T-helper 2 cell treated with Interferon-gamma antibody and Interleukin-4, amounts not matched to agents 5 μg/mL and 100 μg/mL, for 36 hours (primary cell): ENCODE measurements around the gene LSM6.

Experiments
- DNase-seq: peaks from one replicate; pipeline ENCODE4 v3.0.0; 2021; ENCODE audit warnings: low spot score
- H3K27ac Mint-ChIP-seq: one replicate; pipeline ENCODE4 v1.8.0; 2021; ENCODE audit warnings: mild to moderate bottlenecking, mixed read lengths
- H3K27me3 Mint-ChIP-seq: one replicate; pipeline ENCODE4 v1.8.0; 2021; ENCODE audit warnings: low read depth, mixed read lengths
- H3K36me3 Mint-ChIP-seq: one replicate; pipeline ENCODE4 v1.8.0; 2021; ENCODE audit warnings: low read depth, mixed read lengths
- H3K4me1 Mint-ChIP-seq: one replicate; pipeline ENCODE4 v1.8.0; 2021; ENCODE audit warnings: low read depth, mixed read lengths
- H3K4me3 Mint-ChIP-seq: one replicate; pipeline ENCODE4 v1.8.0; 2022; ENCODE audit warnings: mild to moderate bottlenecking, moderate library complexity, mixed read lengths
- H3K9me3 Mint-ChIP-seq: one replicate; pipeline ENCODE4 v1.8.0; 2021; ENCODE audit warnings: mixed read lengths

Gene LSM6

GRCh38 chr4:146175541-146176453 lies at the start of gene LSM6:
TSS of gene LSM6 (plus strand) at chr4:146175718. CDS start at chr4:146182922, 7,204 bp downstream.
- no peaks in the 10 kb centered on the region for H3K27me3 Mint-ChIP-seq
- H3K4me3 Mint-ChIP-seq: peak within 1 kb of the TSS; percentile 90
- peaks cover 36% of the 10 kb centered on the region for H3K4me1 Mint-ChIP-seq
- no peaks in the 10 kb centered on the region for H3K9me3 Mint-ChIP-seq
- H3K27ac Mint-ChIP-seq: peak within 1 kb of the TSS; percentile 84
- H3K36me3 Mint-ChIP-seq: peaks cover 10% of the 10 kb centered on the region
- DNase-seq: peak; percentile 78

- Mint-ChIP-seq H3K4me1 (peaks cover 6% of the 10 kb centered on the region), H3K27me3 (peaks cover 6% of the 10 kb centered on the region), H3K4me3 (no peak overlapping the region), H3K27ac (peak overlapping the region; percentile 18), H3K9me3 (no peaks in the 10 kb centered on the region), H3K36me3 (no peaks in the 10 kb centered on the region)
- peak; percentile 86 for DNase-seq
Measured at GRCh38 chr4:146132445-146132844, 43.1 kb upstream of the LSM6 start.

- no peak for DNase-seq
- H3K4me1 Mint-ChIP-seq: peaks cover 6% of the 10 kb centered on the region
- H3K27ac Mint-ChIP-seq: no peak overlapping the region
Measured at GRCh38 chr4:146134761-146135445, 40.6 kb upstream of the LSM6 start.

GRCh38 chr4:146135941-146136340 lies 39.6 kb upstream of the LSM6 start:
- Mint-ChIP-seq H3K27me3 (peaks cover 2% of the 10 kb centered on the region), H3K9me3 (no peaks in the 10 kb centered on the region), H3K27ac (no peak overlapping the region), H3K4me3 (no peak overlapping the region), H3K4me1 (peaks cover 6% of the 10 kb centered on the region), H3K36me3 (no peaks in the 10 kb centered on the region)
- no peak for DNase-seq

More at GRCh38 chr4:146134761-146135445, 40.6 kb upstream of the LSM6 start:
- Mint-ChIP-seq H3K4me3 (no peak overlapping the region), H3K9me3 (no peaks in the 10 kb centered on the region), H3K27me3 (peaks cover 2% of the 10 kb centered on the region), H3K36me3 (no peaks in the 10 kb centered on the region)

- Mint-ChIP-seq H3K9me3 (no peaks in the 10 kb centered on the region), H3K4me1 (no peaks in the 10 kb centered on the region), H3K36me3 (no peaks in the 10 kb centered on the region), H3K4me3 (no peak overlapping the region), H3K27ac (no peak overlapping the region), H3K27me3 (peaks cover 2% of the 10 kb centered on the region)
- DNase-seq: no peak
Measured at GRCh38 chr4:146142768-146143167, 32.8 kb upstream of the LSM6 start.

- Mint-ChIP-seq H3K4me3 (no peak overlapping the region), H3K9me3 (no peaks in the 10 kb centered on the region), H3K27ac (no peak overlapping the region), H3K36me3 (no peaks in the 10 kb centered on the region), H3K4me1 (no peaks in the 10 kb centered on the region), H3K27me3 (peaks cover 2% of the 10 kb centered on the region)
- DNase-seq: no peak
Measured at GRCh38 chr4:146143888-146144287, 31.6 kb upstream of the LSM6 start.

- Mint-ChIP-seq H3K27me3 (no peaks in the 10 kb centered on the region), H3K4me1 (no peaks in the 10 kb centered on the region), H3K27ac (no peak overlapping the region), H3K4me3 (no peak overlapping the region), H3K9me3 (no peaks in the 10 kb centered on the region), H3K36me3 (no peaks in the 10 kb centered on the region)
- no peak for DNase-seq
Measured at GRCh38 chr4:146146918-146147317, 28.6 kb upstream of the LSM6 start.

- Mint-ChIP-seq H3K9me3 (no peaks in the 10 kb centered on the region), H3K27me3 (no peaks in the 10 kb centered on the region), H3K27ac (no peak overlapping the region), H3K4me3 (no peak overlapping the region), H3K4me1 (no peaks in the 10 kb centered on the region), H3K36me3 (no peaks in the 10 kb centered on the region)
- DNase-seq: no peak
Measured at GRCh38 chr4:146148021-146148420, 27.5 kb upstream of the LSM6 start.

GRCh38 chr4:146154057-146154456 lies 21.5 kb upstream of the LSM6 start:
- H3K4me1 Mint-ChIP-seq: no peaks in the 10 kb centered on the region

GRCh38 chr4:146155152-146155724 lies 20.3 kb upstream of the LSM6 start:
- H3K27ac Mint-ChIP-seq: no peak overlapping the region
- H3K9me3 Mint-ChIP-seq: peaks cover 4% of the 10 kb centered on the region
- H3K27me3 Mint-ChIP-seq: no peaks in the 10 kb centered on the region
- peaks cover 3% of the 10 kb centered on the region for H3K4me1 Mint-ChIP-seq
- H3K36me3 Mint-ChIP-seq: no peaks in the 10 kb centered on the region
- DNase-seq: no peak
- no peak overlapping the region for H3K4me3 Mint-ChIP-seq

More at GRCh38 chr4:146154057-146154456, 21.5 kb upstream of the LSM6 start:
- Mint-ChIP-seq H3K9me3 (peaks cover 4% of the 10 kb centered on the region), H3K36me3 (no peaks in the 10 kb centered on the region), H3K4me3 (no peak overlapping the region), H3K27ac (no peak overlapping the region), H3K27me3 (no peaks in the 10 kb centered on the region)
- DNase-seq: no peak

GRCh38 chr4:146158036-146158745 lies 17.3 kb upstream of the LSM6 start:
- no peak overlapping the region for H3K27ac Mint-ChIP-seq
- H3K27me3 Mint-ChIP-seq: no peaks in the 10 kb centered on the region
- DNase-seq: no peak
- peaks cover 3% of the 10 kb centered on the region for H3K4me1 Mint-ChIP-seq
- no peak overlapping the region for H3K4me3 Mint-ChIP-seq
- H3K36me3 Mint-ChIP-seq: no peaks in the 10 kb centered on the region
- peaks cover 4% of the 10 kb centered on the region for H3K9me3 Mint-ChIP-seq

GRCh38 chr4:146159384-146160058 lies 16.0 kb upstream of the LSM6 start:
- Mint-ChIP-seq H3K4me1 (peaks cover 3% of the 10 kb centered on the region), H3K36me3 (no peaks in the 10 kb centered on the region), H3K9me3 (peaks cover 4% of the 10 kb centered on the region), H3K27ac (no peak overlapping the region), H3K4me3 (no peak overlapping the region), H3K27me3 (no peaks in the 10 kb centered on the region)
- no peak for DNase-seq

- Mint-ChIP-seq H3K27ac (no peak overlapping the region), H3K9me3 (peaks cover 4% of the 10 kb centered on the region), H3K4me3 (no peak overlapping the region), H3K36me3 (no peaks in the 10 kb centered on the region), H3K4me1 (peaks cover 3% of the 10 kb centered on the region), H3K27me3 (peaks cover 2% of the 10 kb centered on the region)
- DNase-seq: no peak
Measured at GRCh38 chr4:146161243-146161642, 14.3 kb upstream of the LSM6 start.
